Left kidney (tissue), 2 donors: Measurements from ENCODE around the gene HIPK3. TPM values are rescaled to one million over a fixed set of nuclear protein-coding genes. Genes with fewer than 3 reads are reported as not detected.
A peak's percentile ranks its signal among the peaks of the same experiment; 100 is the strongest.
"Not testable (repeated sequence)": the region's sequence is repeated elsewhere in the genome, so short reads cannot be mapped to it uniquely, and the experiment has no call there.

Source experiments
- DNase-seq: peaks from one replicate; pipeline ENCODE4 v3.0.0-alpha.2; 2013
- polyA plus RNA-seq: library from polyadenylated mRNA; unstranded; fragments of 120-200 nt; gene quantifications from one replicate; pipeline ENCODE4 v1.2.1, GENCODE V29; 2013; ENCODE audit not compliant: insufficient read length

HIPK3 gene
- polyA plus RNA-seq, 1 donor = 53.6 TPM

DNA sequence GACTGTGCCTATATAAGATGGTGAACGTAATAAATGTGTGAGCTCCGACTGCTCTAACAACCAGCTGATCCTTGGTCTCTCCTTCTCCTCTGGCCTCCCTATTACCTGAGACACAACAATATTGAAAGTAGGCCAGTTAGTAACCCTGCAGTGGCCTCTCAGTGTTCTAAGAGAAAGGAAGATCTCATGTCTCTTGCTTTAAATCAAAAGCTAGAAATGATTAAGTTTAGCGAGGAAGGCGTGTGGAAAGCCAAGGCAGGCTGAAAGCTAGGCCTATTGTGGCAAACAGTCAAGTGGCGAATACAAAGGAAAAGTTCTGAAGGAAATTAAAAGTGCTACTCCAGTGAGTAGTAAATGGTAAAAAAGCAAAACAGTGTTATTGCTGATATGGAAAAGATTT, 39.5 kb downstream of the HIPK3 start:
- DNase-seq = no peak

DNA sequence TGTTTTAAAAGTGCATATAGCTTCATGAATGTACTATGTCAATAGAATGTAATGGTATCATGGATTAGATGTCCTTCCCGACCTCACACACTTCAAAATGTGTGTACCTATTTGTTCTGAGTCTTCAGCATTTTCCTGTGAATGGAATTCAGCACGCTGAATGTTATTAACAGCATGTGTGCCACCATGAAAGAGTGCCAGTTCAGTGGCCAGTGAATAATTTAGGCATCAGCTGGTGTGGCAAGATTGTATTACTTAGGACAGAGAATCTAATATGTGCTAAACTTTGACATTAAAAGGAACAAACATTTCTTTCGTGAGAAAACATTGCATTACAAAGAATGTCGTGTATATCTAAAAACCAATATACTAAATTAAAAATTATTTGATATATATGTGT, 46.4 kb downstream of the HIPK3 start:
- DNase-seq = no peak

DNA sequence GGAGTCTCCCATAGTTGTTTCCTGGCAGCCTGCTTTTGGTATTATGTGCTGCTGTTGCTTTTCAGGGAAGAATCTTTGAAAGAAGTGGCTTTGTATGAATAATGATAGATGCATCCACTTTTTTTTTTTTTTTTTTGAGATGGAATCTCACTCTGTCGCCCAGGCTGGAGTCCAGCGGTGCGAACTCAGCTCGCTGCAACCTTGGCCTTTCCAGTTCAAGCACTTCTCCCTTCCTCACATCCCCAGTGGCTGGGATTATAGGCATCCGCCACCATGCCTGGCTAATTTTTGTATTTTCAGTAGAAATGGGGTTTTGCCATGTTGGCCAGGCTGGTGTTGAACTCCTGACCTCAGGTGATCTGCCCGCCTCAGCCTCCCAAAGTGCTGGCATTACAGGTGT, 49.6 kb downstream of the HIPK3 start:
- not testable (repeated sequence) for DNase-seq

DNA sequence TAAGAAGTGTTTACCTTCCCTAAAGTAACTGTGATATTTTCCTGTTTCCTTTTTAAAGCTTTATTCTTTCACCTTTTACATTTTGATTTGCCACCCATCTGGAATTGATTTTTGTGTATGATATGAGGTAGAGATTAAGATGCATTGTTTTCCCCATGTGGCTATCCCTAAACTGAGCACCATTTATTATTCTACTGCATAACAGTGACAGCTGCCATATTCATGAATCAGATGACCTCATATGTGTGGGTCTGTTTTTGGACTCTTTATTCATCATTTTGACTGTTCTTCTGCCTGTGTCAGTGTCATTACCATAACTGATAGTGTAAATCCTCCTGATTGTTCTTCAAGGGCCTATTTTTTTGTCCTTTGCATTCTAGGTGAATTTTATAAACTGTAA, 50.8 kb downstream of the HIPK3 start:
- DNase-seq = no peak

DNA sequence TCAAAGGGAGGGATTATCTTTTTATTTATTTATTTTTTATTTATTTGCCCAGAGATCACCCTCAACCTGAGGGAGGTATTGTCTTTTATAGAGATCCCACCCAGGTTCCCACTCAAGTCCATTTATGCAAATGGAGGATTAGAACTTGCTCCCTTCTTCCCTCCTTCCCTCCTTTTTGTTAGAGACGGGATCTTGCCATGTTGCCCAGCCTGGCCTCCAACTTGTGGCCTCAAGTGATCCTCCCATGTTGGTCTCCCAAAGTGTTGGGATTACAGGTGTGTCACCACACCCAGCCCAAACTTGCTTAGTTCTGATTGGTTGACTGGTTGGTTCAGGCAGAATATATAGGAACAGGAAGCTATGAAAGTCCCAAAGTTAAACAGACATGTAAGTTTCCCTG, 51.9 kb downstream of the HIPK3 start:
- DNase-seq = no peak

DNA sequence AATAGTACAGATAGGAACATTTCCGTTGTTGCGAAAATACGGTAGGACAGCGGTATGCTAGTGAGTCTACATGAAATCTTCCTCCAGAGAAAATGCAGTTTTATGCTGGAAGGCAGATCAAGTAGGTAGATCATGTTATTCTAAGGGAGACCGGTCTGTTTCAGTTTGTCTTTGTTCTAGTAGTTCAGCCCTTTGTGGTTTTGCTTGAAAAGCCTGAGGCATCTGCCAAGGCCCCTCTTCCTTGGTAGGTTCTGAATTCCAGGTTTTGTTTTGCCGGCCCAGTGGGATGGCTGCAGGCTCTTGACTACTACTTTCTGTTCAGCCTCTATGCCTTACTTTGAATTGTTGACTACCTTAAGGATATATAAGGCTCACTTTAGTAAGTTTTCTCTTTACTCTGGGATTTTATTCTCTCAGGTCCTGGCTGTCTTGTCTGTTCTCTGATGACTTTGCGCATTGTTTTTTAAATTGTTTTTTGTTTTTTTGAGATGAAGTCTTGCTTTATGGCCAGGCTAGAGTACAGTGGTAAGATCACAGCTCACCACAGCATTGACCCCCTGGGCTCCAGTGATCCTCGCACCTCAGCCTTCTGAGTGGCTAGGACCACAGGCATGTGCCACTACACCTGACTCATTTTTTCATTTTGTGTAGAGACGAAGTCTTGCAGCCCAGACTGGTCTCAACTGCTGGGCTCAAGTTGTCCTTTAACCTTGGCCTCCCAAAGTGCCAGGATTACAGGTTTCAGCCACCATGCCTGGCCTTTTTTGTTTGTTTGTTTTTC, 53.7 kb downstream of the HIPK3 start:
- no peak for DNase-seq

DNA sequence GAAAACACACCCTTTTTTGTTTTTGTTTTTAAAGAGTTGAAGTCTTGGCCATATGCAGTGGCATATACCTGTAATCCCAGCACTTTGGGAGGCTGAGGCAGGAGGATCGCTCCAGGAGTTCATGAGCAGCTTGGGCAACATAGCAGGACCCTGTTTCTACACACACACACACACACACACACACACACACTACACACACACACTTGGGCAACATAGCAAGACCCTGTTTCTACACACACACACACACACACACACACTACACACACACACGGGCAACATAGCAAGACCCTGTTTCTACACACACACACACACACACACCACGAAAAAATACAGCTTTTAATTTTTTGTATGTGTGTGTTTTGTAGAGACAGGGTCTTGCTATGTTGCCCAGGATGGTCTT, 54.5 kb downstream of the HIPK3 start:
- no peak for DNase-seq

DNA sequence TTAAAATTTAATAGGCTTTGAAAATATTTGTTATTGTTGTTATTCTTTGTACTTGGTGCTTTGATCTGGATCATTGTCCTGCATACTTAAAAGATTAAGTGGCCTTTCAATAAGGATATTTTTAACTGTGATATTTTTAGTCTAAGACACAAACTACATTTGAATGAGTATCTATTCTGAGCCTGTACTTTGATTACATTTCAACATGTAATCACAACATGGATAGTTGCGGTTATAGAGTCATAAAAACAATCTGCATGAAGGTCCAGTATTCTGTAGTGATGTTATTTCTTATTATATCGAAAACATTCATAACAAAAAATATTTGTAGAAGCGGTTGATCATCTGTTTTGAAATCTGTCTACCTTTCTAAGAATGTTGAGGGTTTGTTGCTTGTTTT, 58.6 kb downstream of the HIPK3 start:
- DNase-seq = no peak

DNA sequence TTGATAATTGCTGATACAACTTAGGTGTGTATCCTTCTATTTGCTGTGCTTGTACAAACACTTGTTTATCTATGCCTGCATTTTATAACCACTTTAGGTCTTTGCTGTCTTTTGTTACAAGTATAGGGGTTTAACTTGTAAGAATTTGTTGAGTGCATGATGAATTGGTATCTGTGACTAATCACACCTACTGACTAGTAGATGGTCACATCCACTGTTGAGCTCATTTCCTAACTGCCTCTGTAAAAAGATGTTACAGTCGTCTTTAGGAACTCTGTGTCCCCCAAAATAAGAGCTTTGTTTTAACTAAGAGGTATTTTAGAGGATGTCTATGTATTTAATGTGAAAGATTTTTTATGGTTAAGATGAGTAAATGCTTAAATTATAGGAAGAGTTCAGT, 60.5 kb downstream of the HIPK3 start:
- no peak for DNase-seq

DNA sequence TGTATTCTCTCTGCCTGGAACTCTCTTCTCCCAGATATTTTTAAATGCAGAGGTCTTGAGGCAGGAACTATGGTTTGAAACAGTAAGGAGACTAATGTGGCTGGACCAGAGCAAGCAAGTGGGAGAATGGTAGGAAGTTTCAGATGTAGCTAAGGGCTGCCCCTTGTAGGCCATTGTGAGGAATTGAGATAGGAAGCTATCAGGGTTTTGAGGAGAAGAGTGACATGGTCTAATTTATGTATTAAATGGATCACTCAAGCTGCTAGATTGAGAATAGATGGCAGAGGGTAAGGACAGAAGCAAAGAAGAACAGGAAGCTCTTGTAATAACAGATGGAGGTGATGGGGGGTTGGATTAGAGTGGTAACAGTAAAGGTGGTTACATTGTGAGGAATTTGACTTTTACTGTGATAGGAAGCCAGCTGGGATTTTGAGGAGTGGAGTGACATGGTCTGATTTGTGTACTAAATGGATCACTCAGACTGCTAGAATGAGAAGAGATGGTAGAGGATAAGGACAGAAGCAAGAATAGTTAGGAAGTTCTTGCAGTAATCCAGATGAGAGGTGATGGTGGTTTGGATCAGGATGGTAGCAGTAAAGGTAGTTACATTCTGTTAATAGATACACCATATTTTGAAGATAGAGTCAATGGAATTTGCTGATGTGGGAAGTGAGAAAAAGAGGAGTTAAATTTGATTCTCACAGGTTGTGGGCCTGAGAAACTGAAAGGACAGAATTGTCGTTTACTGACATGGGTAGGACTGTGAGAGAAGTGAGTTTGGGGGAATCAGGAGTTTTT, 63.0 kb downstream of the HIPK3 start:
- DNase-seq = no peak

DNA sequence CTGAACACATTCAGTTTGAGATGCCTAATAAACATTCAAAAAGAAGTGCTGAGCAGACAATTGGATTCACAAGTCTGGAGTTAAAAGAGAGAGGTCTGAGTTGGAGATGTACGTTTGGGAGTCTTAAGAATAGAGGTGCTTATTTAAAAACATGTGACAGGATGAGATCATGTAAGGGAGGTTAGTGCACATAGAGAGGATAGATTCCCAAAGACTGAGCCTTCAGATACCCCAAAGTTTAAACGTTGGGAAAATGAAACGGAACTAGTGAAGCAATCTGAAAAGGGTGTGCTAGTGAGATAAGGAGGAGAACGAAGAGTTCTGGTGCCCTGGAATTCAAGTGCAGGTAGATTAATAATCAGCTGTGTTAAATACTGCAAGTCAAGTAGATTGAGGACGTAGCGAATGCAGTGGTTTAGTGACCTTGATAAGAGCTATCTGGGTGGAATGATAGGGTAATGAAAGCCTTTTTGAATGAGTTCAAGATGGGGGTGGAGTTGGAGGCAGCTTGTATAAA, 63.7 kb downstream of the HIPK3 start:
- no peak for DNase-seq

DNA sequence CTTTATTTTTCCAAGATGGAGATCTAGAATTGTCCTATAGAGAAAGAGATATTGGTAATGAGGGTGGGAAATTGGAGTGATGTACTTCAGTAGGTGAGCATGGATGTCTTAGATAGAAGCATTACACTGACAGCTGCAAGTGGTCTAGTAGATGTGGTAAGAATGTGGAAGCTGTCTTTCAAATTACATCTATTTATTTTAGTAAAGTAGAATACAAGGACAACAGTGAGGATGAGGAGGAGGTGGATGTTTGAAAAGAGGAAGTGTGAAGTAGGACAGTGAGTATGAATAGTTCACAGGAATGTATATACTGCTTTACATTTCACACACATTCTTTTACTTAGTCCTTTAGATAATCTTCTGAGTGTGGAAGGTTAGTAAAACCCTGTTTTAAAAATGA, 64.2 kb downstream of the HIPK3 start:
- DNase-seq = no peak

DNA sequence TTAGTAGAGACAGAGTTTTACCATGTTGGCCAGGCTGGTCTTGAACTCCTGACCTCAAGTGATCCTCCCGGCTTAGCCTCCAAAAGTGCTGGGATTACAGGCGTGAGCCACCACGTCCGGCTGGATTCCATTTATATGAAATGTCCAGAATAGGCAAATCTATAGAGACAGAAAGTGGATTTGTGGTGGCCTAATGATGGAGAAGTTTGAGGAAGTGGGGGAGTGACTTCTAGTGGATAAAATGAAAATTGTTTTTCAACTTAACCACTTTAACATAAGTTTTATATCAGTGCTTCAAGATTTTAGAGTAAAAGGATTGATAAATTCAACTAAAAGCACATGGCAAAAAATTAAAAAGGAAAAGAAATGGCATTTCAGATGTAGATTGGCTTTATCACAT, 66.2 kb downstream of the HIPK3 start:
- no peak for DNase-seq

DNA sequence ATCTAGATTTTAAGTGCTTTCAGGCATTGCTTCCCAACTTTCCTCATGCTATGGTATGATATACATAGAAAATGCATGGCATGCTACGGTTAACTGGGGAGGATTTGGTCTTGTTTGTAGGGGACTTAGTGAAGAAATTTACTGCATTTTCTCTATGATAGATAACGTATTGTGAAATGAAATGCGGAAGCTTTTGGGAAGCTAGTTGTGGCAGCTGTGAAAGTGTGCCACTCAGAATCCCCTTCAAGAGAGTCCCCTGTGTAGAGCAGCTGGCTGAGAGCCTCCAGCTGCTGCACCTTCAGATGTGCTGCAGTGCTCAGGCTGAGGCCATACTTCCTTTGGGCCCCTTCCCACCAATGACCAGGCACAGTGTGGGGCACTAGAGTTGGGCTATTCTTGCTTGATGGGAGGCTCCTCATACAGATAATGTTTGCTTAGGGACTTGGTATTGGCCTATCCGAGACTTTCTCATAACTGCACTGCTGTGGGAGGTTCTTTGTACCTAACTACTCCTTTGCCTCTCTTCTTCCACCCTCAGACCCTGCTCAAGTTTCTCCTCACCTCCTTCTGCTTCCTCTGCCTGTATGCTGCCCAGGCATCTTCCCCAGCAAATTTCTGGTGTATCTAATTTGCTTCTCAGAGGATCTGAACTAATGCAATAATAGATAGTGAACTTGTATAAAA, 67.3 kb downstream of the HIPK3 start:
- no peak for DNase-seq

DNA sequence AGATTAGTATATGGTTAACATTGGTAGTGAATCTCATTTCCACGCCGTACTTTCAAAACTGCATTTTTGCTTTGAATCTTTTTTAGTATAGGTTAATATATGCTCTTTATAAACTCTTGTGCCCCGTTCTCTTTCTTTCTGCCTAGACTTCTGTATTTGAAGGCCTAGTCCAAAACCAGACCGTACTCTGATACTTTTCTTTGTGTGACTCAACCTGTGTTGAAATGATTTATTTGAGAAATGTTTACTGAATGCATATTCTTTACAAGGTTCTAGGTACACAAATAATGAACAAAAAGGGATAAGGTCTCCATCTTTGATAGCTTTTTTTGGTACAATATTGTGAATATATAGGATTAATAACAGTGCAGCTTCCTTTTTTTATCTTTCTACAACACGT, 68.3 kb downstream of the HIPK3 start:
- DNase-seq = no peak

DNA sequence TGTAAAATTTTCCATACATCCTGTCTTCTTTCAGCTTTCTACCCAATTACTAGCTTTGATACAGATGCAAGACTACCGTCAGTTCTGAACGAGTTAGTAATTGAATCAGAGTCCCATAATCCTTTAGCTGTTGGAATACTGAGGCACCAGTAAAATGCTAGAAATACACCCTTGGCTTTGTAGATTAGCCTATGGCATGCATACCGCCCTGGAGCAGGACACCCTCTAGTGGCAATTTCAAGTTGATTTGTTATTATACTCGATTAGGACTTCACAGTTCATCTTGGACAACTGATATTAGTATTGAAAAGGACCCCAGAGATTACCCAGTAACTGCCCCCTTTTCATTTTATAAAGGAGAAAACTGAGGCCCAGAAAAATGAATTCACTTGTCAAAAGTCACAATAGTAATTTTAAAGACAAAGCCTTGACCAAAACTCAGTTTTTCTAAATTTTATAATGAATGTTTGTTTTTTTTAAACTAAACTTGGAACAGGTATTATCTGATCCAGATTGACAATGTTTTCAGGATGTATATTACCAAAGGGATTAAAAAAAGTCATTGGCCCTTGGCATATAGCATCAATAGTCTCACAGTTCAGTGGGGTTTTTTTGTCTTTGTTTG, 72.6 kb downstream of the HIPK3 start:
- peak; percentile 50 for DNase-seq

DNA sequence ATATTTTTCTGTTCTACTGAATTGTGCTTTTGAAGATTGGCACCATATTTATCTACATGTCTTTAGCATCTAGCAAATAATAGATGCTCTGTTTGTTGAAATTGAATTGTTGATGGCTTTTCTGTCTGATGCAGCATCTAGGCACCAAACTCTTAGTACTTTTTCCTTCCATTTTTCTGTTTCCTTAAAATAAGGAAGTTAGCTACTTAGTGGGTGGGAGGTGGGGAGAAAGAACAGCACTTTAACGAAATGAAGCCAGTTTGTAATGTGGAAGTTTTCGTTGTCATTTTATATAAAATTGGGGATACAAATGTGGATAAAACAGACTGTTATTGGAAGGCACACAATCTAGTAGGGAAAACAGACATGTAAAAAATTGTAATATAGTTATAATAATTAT, 76.6 kb downstream of the HIPK3 start:
- no peak for DNase-seq

DNA sequence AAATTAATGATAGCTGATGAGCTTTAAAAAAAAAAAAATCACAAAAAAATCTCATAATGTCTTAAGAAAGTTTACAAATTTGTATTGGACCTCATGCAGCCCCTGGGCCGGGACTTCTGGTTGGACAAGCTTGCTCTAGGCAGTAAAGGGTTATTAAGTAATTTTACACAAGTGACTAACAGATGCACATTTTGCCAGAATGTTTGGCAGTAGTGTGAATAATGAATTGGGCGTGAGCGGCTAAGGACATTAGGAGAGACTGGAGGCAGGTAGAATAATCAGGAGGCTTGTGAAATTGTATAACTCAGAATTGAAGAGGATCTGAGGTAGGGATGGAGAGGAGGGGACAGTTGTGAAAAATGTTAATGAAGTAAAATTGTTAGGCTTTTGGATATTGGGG, 77.4 kb downstream of the HIPK3 start:
- no peak for DNase-seq

DNA sequence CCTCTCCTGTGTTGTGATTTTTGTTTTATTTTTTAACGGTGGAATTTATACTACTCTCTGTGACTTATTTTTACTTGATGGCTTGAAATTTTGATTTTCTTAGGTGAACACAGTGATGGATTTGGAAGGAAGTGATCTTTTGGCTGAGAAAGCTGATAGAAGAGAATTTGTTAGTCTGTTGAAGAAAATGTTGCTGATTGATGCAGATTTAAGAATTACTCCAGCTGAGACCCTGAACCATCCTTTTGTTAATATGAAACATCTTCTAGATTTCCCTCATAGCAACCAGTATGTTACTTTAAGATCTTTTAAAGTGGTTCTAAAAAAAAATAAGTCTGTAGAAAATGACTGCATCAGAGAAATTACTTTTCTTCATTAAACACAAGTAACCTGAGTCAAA, 82.1 kb downstream of the HIPK3 start:
- DNase-seq = no peak

DNA sequence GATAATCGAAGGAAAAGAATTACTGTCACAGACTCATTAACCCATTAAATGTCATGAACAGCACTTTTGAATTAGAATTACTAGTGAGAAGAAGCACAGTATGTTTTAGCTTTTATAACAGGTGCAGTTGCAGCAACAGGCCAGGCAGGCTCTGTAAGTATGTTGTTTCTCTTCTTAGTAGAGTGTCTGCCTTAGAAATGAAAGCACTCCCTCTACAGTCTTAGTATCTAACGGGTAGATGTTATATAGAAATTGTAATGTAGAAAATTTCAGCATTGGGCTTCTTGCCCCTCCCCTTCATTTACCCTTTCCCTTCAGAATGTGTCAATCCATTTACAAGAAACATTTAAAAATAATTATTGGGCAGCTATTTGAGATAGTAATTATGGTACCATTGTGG, 87.4 kb downstream of the HIPK3 start:
- DNase-seq = no peak

DNA sequence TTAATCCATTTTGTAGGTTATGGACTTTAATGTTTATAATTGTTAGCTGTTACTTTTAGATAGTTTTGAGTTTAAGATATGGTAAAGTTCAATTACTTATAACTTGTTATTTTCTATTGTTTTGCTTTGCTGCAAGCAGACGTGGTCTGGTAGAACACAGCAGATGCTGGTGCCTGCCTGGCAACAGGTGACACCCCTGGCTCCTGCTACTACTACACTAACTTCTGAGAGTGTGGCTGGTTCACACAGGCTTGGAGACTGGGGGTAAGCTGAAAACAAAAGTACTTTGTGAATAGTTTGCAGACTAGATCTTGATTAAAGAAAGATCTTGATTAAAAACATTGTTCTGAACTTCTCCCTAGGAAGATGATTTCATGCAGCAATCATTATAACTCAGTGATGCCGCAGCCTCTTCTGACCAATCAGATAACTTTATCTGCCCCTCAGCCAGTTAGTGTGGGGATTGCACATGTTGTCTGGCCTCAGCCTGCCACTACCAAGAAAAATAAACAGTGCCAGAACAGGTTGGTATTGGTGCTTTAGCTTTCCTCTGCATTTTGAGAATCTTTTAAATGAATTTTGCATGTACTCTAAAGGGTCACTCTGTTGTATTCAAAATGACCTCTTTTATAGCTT, 90.4 kb downstream of the HIPK3 start:
- DNase-seq = no peak

DNA sequence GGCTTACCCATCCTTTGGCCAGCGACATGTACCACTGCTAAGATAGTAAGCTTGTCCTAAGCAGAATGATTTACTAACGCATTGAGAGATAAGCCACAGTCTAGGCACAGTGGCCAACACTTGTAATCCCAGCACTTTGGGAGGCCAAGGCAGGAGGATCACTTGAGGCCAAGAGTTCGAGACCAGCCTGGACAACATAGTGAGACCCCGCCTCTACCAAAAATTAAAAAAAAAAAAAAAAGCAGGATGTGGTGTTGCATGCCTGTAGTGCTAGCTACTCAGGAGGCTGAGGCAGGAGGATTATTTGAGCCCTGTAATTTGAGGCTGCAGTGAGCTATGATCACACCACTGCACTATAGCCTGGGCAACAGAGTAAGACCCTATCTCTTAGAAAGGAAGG, 93.1 kb downstream of the HIPK3 start:
- no peak for DNase-seq
